IMR-90 (cell line): ENCODE measurements around the gene PSMD1.

Source experiments
- BHLHE40 ChIP-seq: fragments of 150-350 bp; IDR thresholded peaks from 2 replicates; pipeline ENCODE4 v1.6.1; 2016; ENCODE audit warnings: mild to moderate bottlenecking, low read depth, low read length
- CEBPB ChIP-seq: IDR thresholded peaks from 2 replicates; pipeline ENCODE4 v1.6.1; 2012; ENCODE audit warnings: low read depth, low read length, improper control_type of control experiment
- ELK1 ChIP-seq: fragments of 150-350 bp; IDR thresholded peaks from 2 replicates; pipeline ENCODE4 v1.6.1; 2016; ENCODE audit warnings: low read depth, mild to moderate bottlenecking, low read length, moderate library complexity, borderline replicate concordance
- FOS ChIP-seq: fragments of 150-350 bp; IDR thresholded peaks from 2 replicates; pipeline ENCODE4 v1.6.1; 2016; ENCODE audit warnings: low read depth, low read length
- MAFK ChIP-seq: IDR thresholded peaks from 2 replicates; pipeline ENCODE4 v1.6.1; 2012; ENCODE audit warnings: low read depth, low read length, improper control_type of control experiment
- MXI1 ChIP-seq: IDR thresholded peaks from 2 replicates; pipeline ENCODE4 v1.6.1; 2012; ENCODE audit warnings: low read depth, mild to moderate bottlenecking, low read length, moderate library complexity, borderline replicate concordance
- POLR2A ChIP-seq: IDR thresholded peaks from 2 replicates; pipeline ENCODE4 v1.6.1; 2012; ENCODE audit warnings: mild to moderate bottlenecking, low read depth, low read length
- RAD21 ChIP-seq: IDR thresholded peaks from 2 replicates; pipeline ENCODE4 v1.6.1; 2012; ENCODE audit warnings: low read length, improper control_type of control experiment
- RFX5 ChIP-seq: IDR thresholded peaks from 2 replicates; pipeline ENCODE4 v1.8.0; 2012; ENCODE audit warnings: low read depth, mild to moderate bottlenecking, low read length, moderate library complexity
- SMC3 ChIP-seq: fragments of 150-350 bp; IDR thresholded peaks from 2 replicates; pipeline ENCODE4 v1.6.1; 2016; ENCODE audit warnings: low read depth, mild to moderate bottlenecking, antibody characterized with exemption, low read length, moderate library complexity
- USF2 ChIP-seq: fragments of 150-350 bp; IDR thresholded peaks from 2 replicates; pipeline ENCODE4 v1.6.1; 2017; ENCODE audit warnings: mild to moderate bottlenecking, antibody characterized with exemption, low read length, low read depth
- TF ChIP-seq, protein P1 (sequence below): conservative IDR thresholded peaks from 2 replicates; pipeline ENCODE4 v1.5.1; 2012; ENCODE audit warnings: mild to moderate bottlenecking, low read depth, low read length, improper control_type of control experiment

DNA sequence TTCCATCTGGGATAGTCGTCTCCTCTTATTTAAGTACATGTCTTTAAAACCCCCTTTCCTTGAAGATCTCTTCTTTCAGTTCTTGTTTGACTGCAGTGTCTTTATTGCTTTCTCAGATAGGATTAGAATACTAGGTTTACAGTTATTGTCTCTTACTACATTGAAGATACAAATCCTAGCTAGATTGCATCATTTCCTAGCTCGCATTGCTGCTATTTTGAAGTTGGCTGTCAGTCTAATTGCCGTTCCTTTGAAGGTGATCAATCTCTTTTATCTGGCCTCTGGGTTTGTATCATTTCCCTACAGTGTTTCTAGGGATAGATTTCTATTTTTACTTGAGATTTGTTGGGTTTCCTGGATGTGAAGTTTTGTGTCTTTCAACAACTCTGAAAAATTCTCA is 162.6 kb downstream of the PSMD1 start:
- TF ChIP-seq SMC3 (no peak), BHLHE40 (no peak), ELK1 (no peak), POLR2A (no peak), RAD21 (no peak), USF2 (no peak), RFX5 (no peak), MXI1 (no peak), CEBPB (peak; percentile 59; the same call in 1 of the 2 replicates), MAFK (no peak), FOS (no peak)
- TF ChIP-seq, protein P1, sequence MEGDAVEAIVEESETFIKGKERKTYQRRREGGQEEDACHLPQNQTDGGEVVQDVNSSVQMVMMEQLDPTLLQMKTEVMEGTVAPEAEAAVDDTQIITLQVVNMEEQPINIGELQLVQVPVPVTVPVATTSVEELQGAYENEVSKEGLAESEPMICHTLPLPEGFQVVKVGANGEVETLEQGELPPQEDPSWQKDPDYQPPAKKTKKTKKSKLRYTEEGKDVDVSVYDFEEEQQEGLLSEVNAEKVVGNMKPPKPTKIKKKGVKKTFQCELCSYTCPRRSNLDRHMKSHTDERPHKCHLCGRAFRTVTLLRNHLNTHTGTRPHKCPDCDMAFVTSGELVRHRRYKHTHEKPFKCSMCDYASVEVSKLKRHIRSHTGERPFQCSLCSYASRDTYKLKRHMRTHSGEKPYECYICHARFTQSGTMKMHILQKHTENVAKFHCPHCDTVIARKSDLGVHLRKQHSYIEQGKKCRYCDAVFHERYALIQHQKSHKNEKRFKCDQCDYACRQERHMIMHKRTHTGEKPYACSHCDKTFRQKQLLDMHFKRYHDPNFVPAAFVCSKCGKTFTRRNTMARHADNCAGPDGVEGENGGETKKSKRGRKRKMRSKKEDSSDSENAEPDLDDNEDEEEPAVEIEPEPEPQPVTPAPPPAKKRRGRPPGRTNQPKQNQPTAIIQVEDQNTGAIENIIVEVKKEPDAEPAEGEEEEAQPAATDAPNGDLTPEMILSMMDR, result no peak
